Aorta (tissue), 5 donors: ENCODE data around the gene ACSS2. TPM values are rescaled to one million over a fixed set of nuclear protein-coding genes. Genes with fewer than 3 reads are reported as not detected.
"Not testable (repeated sequence)": the region's sequence is repeated elsewhere in the genome, so short reads cannot be mapped to it uniquely, and the experiment has no call there.

Experiments used
- ATAC-seq: fragments of 200-7000 bp; cut with Tn5 transposase; one replicate; pipeline ENCODE4 v1.9.1; 2022; ENCODE audit warnings: moderate library complexity; ENCODE audit not compliant: low FRiP score
- DNase-seq, 2 donors: peaks; one replicate each; pipeline ENCODE4 v3.0.0-alpha.2; 2020
- H3K27ac ChIP-seq, 2 donors: one replicate each; pipeline ENCODE4 v1.5.1; 2013; ENCODE audit warnings: low read length in 2 of 2, mild to moderate bottlenecking in 2 of 2, moderate library complexity in 2 of 2, control low read depth in 1 of 2, inconsistent platforms in 1 of 2, low read depth in 1 of 2
- H3K27me3 ChIP-seq, 2 donors: one replicate each; pipeline ENCODE4 v1.6.1; 2013; ENCODE audit warnings: control low read depth in 1 of 2, low read length in 1 of 2, mild to moderate bottlenecking in 1 of 2, moderate library complexity in 1 of 2; ENCODE audit not compliant: insufficient read depth in 2 of 2, control insufficient read depth in 1 of 2
- H3K36me3 ChIP-seq, 2 donors: one replicate each; pipeline ENCODE4 v1.6.1; 2013; ENCODE audit warnings: control low read depth in 1 of 2, low read length in 1 of 2, mild to moderate bottlenecking in 1 of 2; ENCODE audit not compliant: insufficient read depth in 2 of 2, control insufficient read depth in 1 of 2
- H3K4me1 ChIP-seq, 2 donors: one replicate each; pipeline ENCODE4 v1.6.1; 2013; ENCODE audit warnings: low read length in 2 of 2, control low read depth in 1 of 2, mild to moderate bottlenecking in 1 of 2, moderate library complexity in 1 of 2; ENCODE audit not compliant: insufficient read depth in 2 of 2, control insufficient read depth in 1 of 2
- H3K4me3 ChIP-seq, 2 donors: one replicate each; pipeline ENCODE4 v1.5.1; 2013; ENCODE audit warnings: low read length in 2 of 2, control low read depth in 1 of 2, mild to moderate bottlenecking in 1 of 2
- H3K9me3 ChIP-seq: one replicate; pipeline ENCODE4 v1.6.1; 2013; ENCODE audit warnings: mild to moderate bottlenecking, low read length; ENCODE audit not compliant: control insufficient read depth
- WGBS, 2 donors: extraction: QIAGEN DNeasy Blood & Tissue Kit; methylation state at CpG; one replicate each; pipeline ENCODE4 v1.1.7; 2013; 5-methylcytosine and 5-hydroxymethylcytosine counted together
- intact Hi-C, 2 donors: fragments of 100-400 bp; cut with DNase I; formaldehyde crosslinking; loops; one replicate each; pipeline versions ENCODE4 v1.14.2 to v1.15.0; 2022
- polyA plus RNA-seq, 2 donors: library from polyadenylated mRNA; stranded (reverse); fragments of 200-250 nt; gene quantifications; one replicate each; pipeline ENCODE4 v1.2.3, GENCODE V29; 2013
- total RNA-seq, 2 donors: library from RNA; stranded (reverse); fragmentation: NEBNext Ultra II Directional; extraction: Animal tissue kit (Norgen Biotek cat#: 25700); gene quantifications; one replicate each; pipeline ENCODE4 v1.2.1, GENCODE V29; 2021
- donor health status: healthy with polysubstance abuse.
- donor health status: Bipolar disorder and iron deficiency.
- donor health status: DM: no; HTN: no; CAD: no.
- donor health status: DM: no; HTN: no; CAD: no.
- donor health status: DM: yes; HTN: yes; CAD: no.

Gene ACSS2
- total and polyA plus RNA-seq, 4 donors: 59.4 to 99.0 (median 76.1) TPM

DNA sequence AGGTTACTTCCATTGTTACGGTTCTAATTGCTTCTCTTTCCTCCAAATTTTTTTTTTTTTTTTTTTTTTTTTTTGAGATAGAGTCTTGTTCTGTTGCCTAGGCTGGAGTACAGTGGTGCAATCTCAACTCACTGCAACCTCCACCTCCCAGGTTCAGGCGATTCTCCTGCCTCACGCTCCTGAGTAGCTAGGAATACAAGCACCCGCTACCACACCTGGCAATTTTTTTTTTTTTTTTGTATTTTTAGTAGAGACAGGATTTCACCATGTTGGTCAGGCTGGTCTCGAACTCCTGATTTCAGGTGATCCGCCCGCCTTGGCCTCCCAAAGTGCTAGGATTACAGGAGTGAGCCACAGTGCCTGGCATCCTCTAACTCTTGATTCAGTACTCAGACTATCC lies 4.6 kb downstream of the ACSS2 start:
- H3K36me3 ChIP-seq, DNase-seq, H3K4me3 ChIP-seq, H3K4me1 ChIP-seq, H3K27me3 ChIP-seq, H3K27ac ChIP-seq, H3K9me3 ChIP-seq, intact Hi-C loops, ATAC-seq: not testable (repeated sequence)
- 81 to 89% methylated on average over 7 of the region's 7 CpGs for WGBS, 2 donors

GRCh38 chr20:34881689-34882088 lies 5.3 kb downstream of the ACSS2 start:
- intact Hi-C loops: no loop called here
- no peaks in the 10 kb centered on the region for H3K9me3 ChIP-seq
- peaks cover 3 to 5% of the 10 kb centered on the region in 2 donors for H3K4me1 ChIP-seq
- WGBS, 2 donors: 48 to 71% methylated on average over 2 of the region's 2 CpGs
- H3K27me3 ChIP-seq: no peaks in the 10 kb centered on the region
- no peak for ATAC-seq
- no peak overlapping the region for H3K27ac ChIP-seq
- H3K36me3 ChIP-seq: peaks cover 0 to 6% of the 10 kb centered on the region in 2 donors
- H3K4me3 ChIP-seq: no peak overlapping the region
- no peak for DNase-seq

DNA sequence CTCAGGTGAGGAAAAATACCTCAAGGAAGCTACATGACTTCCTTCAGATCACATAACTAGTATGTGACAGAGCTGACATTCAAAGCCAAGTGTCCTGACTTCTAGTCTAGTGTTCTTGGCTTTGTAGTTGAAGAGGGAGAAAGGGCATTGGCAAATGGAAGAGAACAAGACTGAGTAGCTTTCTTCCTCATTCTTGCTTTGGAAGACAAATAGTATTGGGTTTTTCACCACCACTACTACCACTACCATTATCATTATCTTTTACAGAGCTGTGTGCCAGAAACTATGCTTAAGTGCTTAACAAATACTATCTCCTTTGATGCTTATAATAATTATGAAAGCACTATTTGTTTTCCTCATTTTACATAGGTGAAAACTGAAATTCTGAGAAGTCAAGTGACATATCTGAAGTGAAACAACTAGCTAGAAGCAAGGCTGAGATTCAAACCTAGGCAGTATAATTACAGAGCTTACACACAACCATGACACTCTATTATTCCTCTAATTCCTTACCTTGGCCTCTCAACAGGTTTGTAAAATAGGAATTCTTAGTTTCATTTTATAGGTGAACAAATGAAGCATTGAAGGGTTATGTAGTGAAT lies 6.8 kb downstream of the ACSS2 start:
- Histone ChIP-seq H3K4me1 (peaks cover 2 to 5% of the 10 kb centered on the region in 2 donors), H3K27ac (no peak overlapping the region), H3K9me3 (no peaks in the 10 kb centered on the region), H3K27me3 (no peaks in the 10 kb centered on the region), H3K36me3 (peaks cover 0 to 6% of the 10 kb centered on the region in 2 donors), H3K4me3 (no peak overlapping the region)
- ATAC-seq (no peak), DNase-seq (no peak)
- intact Hi-C loops: no loop called here

DNA sequence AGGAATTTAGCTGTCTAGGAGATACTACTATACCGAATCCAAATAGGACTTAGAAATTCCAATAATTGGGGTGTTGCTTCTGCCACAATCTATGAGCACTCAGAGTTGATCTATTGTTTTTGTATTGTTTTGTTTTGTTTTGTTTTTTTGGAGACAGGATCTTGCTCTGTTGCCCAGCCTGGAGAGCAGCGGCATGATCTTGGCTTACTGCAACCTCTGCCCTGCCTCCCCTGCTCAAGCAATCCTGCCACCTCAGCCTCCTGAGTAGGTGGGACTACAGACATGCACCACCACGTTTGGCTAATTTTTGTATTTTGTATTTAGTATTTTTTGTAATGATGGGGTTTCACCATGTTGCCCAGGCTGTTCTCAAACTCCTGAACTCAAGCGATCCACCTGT lies 7.4 kb downstream of the ACSS2 start:
- intact Hi-C loops: no loop called here
- Histone ChIP-seq H3K9me3 (peaks cover 2% of the 10 kb centered on the region), H3K27me3 (no peaks in the 10 kb centered on the region), H3K27ac (no peak overlapping the region), H3K36me3 (peaks cover 0 to 6% of the 10 kb centered on the region in 2 donors), H3K4me3 (no peak overlapping the region), H3K4me1 (peaks cover 2 to 5% of the 10 kb centered on the region in 2 donors)
- DNase-seq: no peak
- ATAC-seq: no peak
- WGBS, 2 donors: 85 to 87% methylated on average over 4 of the region's 4 CpGs

GRCh38 chr20:34884260-34884659 lies 7.8 kb downstream of the ACSS2 start:
- Histone ChIP-seq H3K4me3 (no peak overlapping the region), H3K4me1 (peaks cover 2 to 5% of the 10 kb centered on the region in 2 donors)
- ATAC-seq: no peak

DNA sequence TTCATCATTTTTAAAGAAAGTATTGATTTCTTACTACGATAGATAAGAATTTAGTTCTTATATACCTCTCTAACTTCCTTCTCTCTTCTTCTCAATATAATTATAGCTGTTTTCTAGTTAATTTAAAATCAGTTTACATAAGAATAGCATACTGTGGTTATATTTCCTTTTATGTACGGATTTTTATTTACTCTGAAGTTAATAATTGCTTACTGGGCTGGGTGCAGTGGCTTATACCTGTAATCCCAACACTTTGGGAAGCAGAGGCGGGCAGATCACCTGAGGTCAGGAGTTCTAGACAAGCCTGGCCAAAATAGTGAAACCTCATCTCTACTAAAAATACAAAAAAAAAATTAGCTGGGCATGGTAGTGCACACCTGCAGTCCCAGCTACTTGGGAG lies 9.7 kb downstream of the ACSS2 start:
- Histone ChIP-seq H3K27ac (no peak overlapping the region), H3K36me3 (peaks cover 0 to 6% of the 10 kb centered on the region in 2 donors), H3K4me3 (no peak overlapping the region), H3K9me3 (peaks cover 2% of the 10 kb centered on the region), H3K4me1 (peaks cover 2 to 7% of the 10 kb centered on the region in 2 donors), H3K27me3 (no peaks in the 10 kb centered on the region)
- DNase-seq (no peak), ATAC-seq (no peak)
- intact Hi-C loops: no loop called here
- WGBS, 2 donors: 94 to 96% methylated on average over 3 of the region's 3 CpGs

More at GRCh38 chr20:34884260-34884659, 7.8 kb downstream of the ACSS2 start:
- intact Hi-C loops: no loop called here
- Histone ChIP-seq H3K27me3 (no peaks in the 10 kb centered on the region), H3K36me3 (peaks cover 0 to 6% of the 10 kb centered on the region in 2 donors), H3K27ac (no peak overlapping the region), H3K9me3 (peaks cover 2% of the 10 kb centered on the region)
- no peak for DNase-seq
- WGBS, 2 donors: 79 to 86% methylated on average over 1 of the region's 1 CpG

GRCh38 chr20:34887023-34887422 lies 10.6 kb downstream of the ACSS2 start:
- Histone ChIP-seq H3K4me1 (peaks cover 3 to 11% of the 10 kb centered on the region in 2 donors), H3K4me3 (no peak overlapping the region)

DNA sequence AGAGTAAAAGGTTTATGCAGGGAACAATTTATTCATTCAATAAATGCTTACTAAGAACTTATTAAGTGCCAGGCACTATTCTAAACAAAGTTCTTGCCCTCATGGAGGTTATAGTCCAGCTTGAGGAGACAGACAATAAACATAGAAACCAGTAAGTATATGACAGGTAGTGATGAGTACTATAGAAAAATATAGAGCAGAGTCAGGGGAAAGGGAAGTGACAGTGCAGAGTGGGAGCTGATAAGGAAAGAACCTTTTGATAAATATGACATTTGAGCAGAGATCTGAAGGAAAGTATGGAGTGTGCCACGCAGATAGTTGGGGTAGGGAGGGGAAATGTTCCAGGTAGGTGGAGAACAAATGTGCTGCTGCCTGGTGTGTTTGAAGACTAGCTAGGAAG lies 12.1 kb downstream of the ACSS2 start:
- intact Hi-C loops: no loop called here
- peaks cover 2% of the 10 kb centered on the region for H3K9me3 ChIP-seq
- no peak overlapping the region for H3K4me3 ChIP-seq
- 25 to 36% methylated on average over 1 of the region's 1 CpG for WGBS, 2 donors
- peaks cover 5 to 10% of the 10 kb centered on the region in 2 donors for H3K4me1 ChIP-seq
- DNase-seq: no peak
- no peak for ATAC-seq
- peak overlapping the region in 1 of 2 donors; percentile 67 for H3K27ac ChIP-seq
- H3K27me3 ChIP-seq: no peaks in the 10 kb centered on the region
- H3K36me3 ChIP-seq: peaks cover 0 to 3% of the 10 kb centered on the region in 2 donors

More at GRCh38 chr20:34887023-34887422, 10.6 kb downstream of the ACSS2 start:
- H3K36me3 ChIP-seq: peaks cover 0 to 6% of the 10 kb centered on the region in 2 donors
- H3K27ac ChIP-seq: peak overlapping the region in 1 of 2 donors; percentile 60
- no peak for ATAC-seq
- no peaks in the 10 kb centered on the region for H3K27me3 ChIP-seq
- intact Hi-C loops: no loop called here
- DNase-seq: no peak
- H3K9me3 ChIP-seq: peaks cover 2% of the 10 kb centered on the region
- 3 to 4% methylated on average over 3 of the region's 3 CpGs for WGBS, 2 donors
